Naive thymus-derived CD8-positive, alpha-beta T cell (primary cell): Measurements from ENCODE around the gene TMEM258. TPM values are rescaled to one million over a fixed set of nuclear protein-coding genes. Genes with fewer than 3 reads are reported as not detected.

Experiments
- ATAC-seq, 2 donors: fragments of 150-1000 bp; cut with Tn5 transposase in 1 of 2; sonication (Bioruptor Pico), chemical (Tn5 transposase) in 1 of 2; 1 replicate in 1 of 2; 2 replicates in 1 of 2; pipeline ENCODE4 v1.10.0; 2021; ENCODE audit warnings: mild to moderate bottlenecking in 2 of 2, moderate library complexity in 2 of 2
- POLR2A ChIA-PET: fragments of 350-600 bp; sonication (Branson Sonifier 250); formaldehyde crosslinking; loops from one replicate; lab custom pipeline; 2021; ENCODE audit warnings: antibody characterized with exemption; lab: Charles Lee
- DNase-seq, 10 donors: peaks; one replicate each; pipeline versions ENCODE4 v3.0.0 to v3.0.0-alpha.2; 2020 to 2022
- H3K27ac Mint-ChIP-seq, 10 donors: one replicate each; pipeline ENCODE4 v1.8.0; 2020 to 2022; ENCODE audit warnings: mild to moderate bottlenecking in 10 of 10, mixed read lengths in 10 of 10, moderate library complexity in 4 of 10, inconsistent platforms in 1 of 10
- H3K27me3 Mint-ChIP-seq, 5 donors: one replicate each; pipeline ENCODE4 v1.8.0; 2021 to 2022; ENCODE audit warnings: mixed read lengths in 5 of 5
- H3K36me3 Mint-ChIP-seq, 3 donors: one replicate each; pipeline ENCODE4 v1.8.0; 2020 to 2022; ENCODE audit warnings: mixed read lengths in 3 of 3, mild to moderate bottlenecking in 2 of 3, inconsistent platforms in 1 of 3
- H3K4me1 Mint-ChIP-seq, 4 donors: one replicate each; pipeline ENCODE4 v1.8.0; 2021 to 2022; ENCODE audit warnings: mixed read lengths in 4 of 4
- H3K4me3 Mint-ChIP-seq, 10 donors: one replicate each; pipeline ENCODE4 v1.8.0; 2020 to 2022; ENCODE audit warnings: mild to moderate bottlenecking in 10 of 10, mixed read lengths in 10 of 10, moderate library complexity in 6 of 10, inconsistent platforms in 1 of 10
- H3K9me3 Mint-ChIP-seq, 9 donors: one replicate each; pipeline ENCODE4 v1.8.0; 2020 to 2022; ENCODE audit warnings: mixed read lengths in 9 of 9, mild to moderate bottlenecking in 3 of 9, inconsistent platforms in 1 of 9, moderate library complexity in 1 of 9
- polyA plus RNA-seq, 3 donors: library from polyadenylated mRNA; unstranded; fragments of 300-500 nt; fragmentation: Illumina TruSeq; gene quantifications; one replicate each; pipeline ENCODE4 v1.2.3, GENCODE V29; 2021
- total RNA-seq, 8 experiments: library from RNA in 2 of 8; stranded (reverse) in 2 of 8; gene quantifications; one replicate each; pipeline ENCODE4 v1.2.3 and lab custom pipeline; 2021 to 2026

TMEM258 gene
- total and polyA plus RNA-seq, 5 experiments from 2014 or later: 84.4 to 256 (median 205) TPM

- ATAC-seq: no peak
- H3K27me3 Mint-ChIP-seq: peaks cover 11 to 44% (median 24%) of the 10 kb centered on the region in 5 donors
- H3K4me1 Mint-ChIP-seq: peaks cover 6 to 16% (median 11%) of the 10 kb centered on the region in 4 donors
- no peak for DNase-seq
- H3K9me3 Mint-ChIP-seq: no peaks in the 10 kb centered on the region
- peak overlapping the region in 9 of 10 donors; percentile 26 to 83 (median 59) for H3K4me3 Mint-ChIP-seq
- H3K36me3 Mint-ChIP-seq: no peaks in the 10 kb centered on the region
- peak overlapping the region in 1 of 10 donors; percentile 13 for H3K27ac Mint-ChIP-seq
- POLR2A ChIA-PET: no interaction called here
Measured at GRCh38 chr11:61750631-61751273, 41.6 kb downstream of the TMEM258 start.

- no peaks in the 10 kb centered on the region for H3K9me3 Mint-ChIP-seq
- H3K4me3 Mint-ChIP-seq: no peak overlapping the region
- ATAC-seq (no peak), DNase-seq (no peak)
- no peaks in the 10 kb centered on the region for H3K36me3 Mint-ChIP-seq
- H3K4me1 Mint-ChIP-seq: peaks cover 5 to 13% (median 11%) of the 10 kb centered on the region in 4 donors
- POLR2A ChIA-PET: interaction anchor here (1.6 kb wide), 1 partner anchor 11 kb away, joined by 3 read pairs; no protein-coding TSS in a partner anchor
- H3K27ac Mint-ChIP-seq: no peak overlapping the region
- H3K27me3 Mint-ChIP-seq: peaks cover 11 to 44% (median 24%) of the 10 kb centered on the region in 5 donors
Measured at GRCh38 chr11:61749591-61750217, 42.7 kb downstream of the TMEM258 start.

DNA sequence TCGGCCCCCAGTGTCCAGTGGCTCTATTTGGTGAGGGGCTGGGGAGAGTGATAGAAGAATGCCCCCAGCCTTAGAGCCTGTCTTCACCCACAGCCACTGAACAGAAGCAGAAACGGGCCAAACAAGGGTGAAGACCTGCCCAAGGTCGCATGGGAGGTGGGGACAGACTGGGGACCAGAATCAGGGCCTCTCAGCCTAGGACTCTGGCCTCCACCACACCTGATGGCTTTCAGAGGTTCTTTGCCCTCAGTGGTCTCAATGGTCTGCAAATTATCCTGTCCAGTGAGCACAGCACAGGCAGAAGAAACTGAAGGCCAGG is 44.5 kb downstream of the TMEM258 start:
- no peak overlapping the region for H3K4me3 Mint-ChIP-seq
- no peak for DNase-seq
- H3K9me3 Mint-ChIP-seq: no peaks in the 10 kb centered on the region
- no peaks in the 10 kb centered on the region for H3K36me3 Mint-ChIP-seq
- no peak overlapping the region for H3K27ac Mint-ChIP-seq
- peaks cover 2 to 8% (median 4%) of the 10 kb centered on the region in 4 donors for H3K4me1 Mint-ChIP-seq
- H3K27me3 Mint-ChIP-seq: peaks cover 11 to 34% (median 15%) of the 10 kb centered on the region in 5 donors
- POLR2A ChIA-PET: interaction anchor here (1.6 kb wide), 1 partner anchor 10 kb away, joined by 3 read pairs; no protein-coding TSS in a partner anchor
- no peak for ATAC-seq

DNA sequence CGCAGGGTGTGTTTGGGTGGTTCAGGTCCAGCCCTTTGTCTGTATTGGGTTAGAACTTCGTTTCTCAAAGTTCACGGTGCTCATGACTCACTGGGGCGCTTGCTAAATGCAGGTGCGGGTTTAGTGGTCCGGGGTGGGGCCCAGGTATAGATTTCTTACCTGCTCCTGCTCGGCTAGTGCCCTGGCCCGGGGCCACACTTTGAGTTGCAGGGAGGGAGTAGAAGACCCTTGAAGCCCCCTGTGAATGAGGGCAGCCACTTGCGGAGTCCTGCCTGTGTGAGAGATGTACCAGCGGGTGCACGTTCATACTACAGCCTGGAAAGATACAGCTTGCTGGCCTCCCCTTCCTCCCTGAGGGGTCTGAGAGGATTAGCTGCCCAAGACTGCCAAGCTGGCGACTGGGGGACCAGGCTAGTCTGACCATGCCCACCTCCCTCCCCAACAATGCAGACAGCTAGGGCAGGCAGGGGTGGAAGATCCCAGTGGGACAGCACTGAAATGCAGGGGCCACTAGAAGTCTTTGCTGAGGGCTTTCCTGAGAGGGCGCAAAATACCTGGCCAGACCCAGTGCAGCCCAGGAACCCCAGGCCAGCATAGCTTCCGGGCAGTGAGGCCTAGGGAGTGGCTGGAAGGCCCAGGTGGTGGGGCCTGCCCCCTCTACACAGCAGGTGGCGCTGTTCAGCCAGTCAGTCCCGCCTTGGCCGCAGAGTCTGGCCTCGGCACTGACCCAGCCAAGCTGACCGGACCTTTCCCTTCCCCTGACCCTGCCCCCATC is 45.0 kb downstream of the TMEM258 start:
- no peaks in the 10 kb centered on the region for H3K36me3 Mint-ChIP-seq
- H3K4me1 Mint-ChIP-seq: peaks cover 0 to 8% (median 3%) of the 10 kb centered on the region in 4 donors
- peaks cover 11 to 33% (median 14%) of the 10 kb centered on the region in 5 donors for H3K27me3 Mint-ChIP-seq
- no peak overlapping the region for H3K4me3 Mint-ChIP-seq
- ATAC-seq: no peak
- no peaks in the 10 kb centered on the region for H3K9me3 Mint-ChIP-seq
- H3K27ac Mint-ChIP-seq: no peak overlapping the region
- DNase-seq: peak in 7 of 10 donors; percentile 8 to 43 (median 26)
- POLR2A ChIA-PET: no interaction called here

GRCh38 chr11:61746442-61747191 is 45.8 kb downstream of the TMEM258 start:
- Mint-ChIP-seq H3K9me3 (no peaks in the 10 kb centered on the region), H3K27ac (no peak overlapping the region), H3K36me3 (no peaks in the 10 kb centered on the region), H3K4me1 (peaks cover 0 to 6% (median 0%) of the 10 kb centered on the region in 4 donors), H3K27me3 (peaks cover 9 to 28% (median 14%) of the 10 kb centered on the region in 5 donors), H3K4me3 (no peak overlapping the region)
- POLR2A ChIA-PET: no interaction called here
- ATAC-seq: no peak
- no peak for DNase-seq

GRCh38 chr11:61745781-61746441 is 46.5 kb downstream of the TMEM258 start:
- Mint-ChIP-seq H3K36me3 (no peaks in the 10 kb centered on the region), H3K27ac (no peak overlapping the region), H3K9me3 (no peaks in the 10 kb centered on the region), H3K4me3 (no peak overlapping the region), H3K27me3 (peaks cover 5 to 21% (median 9%) of the 10 kb centered on the region in 5 donors), H3K4me1 (peaks cover 0 to 2% (median 0%) of the 10 kb centered on the region in 4 donors)
- ATAC-seq (no peak), DNase-seq (no peak)
- POLR2A ChIA-PET: no interaction called here

DNA sequence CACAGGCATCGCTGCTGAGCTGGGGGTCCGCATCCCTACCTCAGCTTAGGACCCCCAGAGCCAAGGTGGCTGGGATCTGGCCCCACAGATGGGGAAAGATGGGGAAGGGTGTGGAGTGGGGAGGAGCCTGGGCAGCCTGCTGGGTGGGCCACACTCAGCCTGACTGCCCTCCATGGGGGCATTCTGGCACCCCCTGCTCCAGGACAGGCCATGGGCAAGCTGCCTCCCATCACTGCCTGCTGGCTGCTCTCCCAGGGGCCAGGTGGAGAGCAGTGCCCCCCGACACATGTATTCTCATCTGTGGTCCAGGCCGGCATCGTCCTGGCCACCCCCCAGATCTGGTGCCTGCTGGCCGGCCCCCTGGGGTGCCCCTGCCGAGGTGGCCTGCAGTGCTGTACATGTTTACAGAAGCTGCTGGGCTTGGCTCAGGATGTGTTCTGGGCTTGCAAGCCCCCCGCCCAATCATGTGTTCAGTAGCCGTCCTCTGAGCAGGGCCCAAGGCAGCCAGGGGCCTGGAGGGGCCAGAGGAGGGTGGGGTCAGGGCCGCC is 47.7 kb downstream of the TMEM258 start:
- H3K36me3 Mint-ChIP-seq: no peaks in the 10 kb centered on the region
- DNase-seq (no peak), ATAC-seq (no peak)
- H3K27me3 Mint-ChIP-seq: peaks cover 3 to 12% (median 5%) of the 10 kb centered on the region in 5 donors
- H3K27ac Mint-ChIP-seq: no peak overlapping the region
- H3K4me1 Mint-ChIP-seq: no peaks in the 10 kb centered on the region
- H3K4me3 Mint-ChIP-seq: no peak overlapping the region
- no peaks in the 10 kb centered on the region for H3K9me3 Mint-ChIP-seq
- POLR2A ChIA-PET: no interaction called here

GRCh38 chr11:61744181-61744580 is 48.2 kb downstream of the TMEM258 start:
- DNase-seq: no peak
- no peak for ATAC-seq
- Mint-ChIP-seq H3K27ac (no peak overlapping the region), H3K27me3 (peaks cover 0 to 7% (median 1%) of the 10 kb centered on the region in 5 donors), H3K4me3 (no peak overlapping the region), H3K9me3 (no peaks in the 10 kb centered on the region), H3K36me3 (no peaks in the 10 kb centered on the region), H3K4me1 (no peaks in the 10 kb centered on the region)
- POLR2A ChIA-PET: no interaction called here

DNA sequence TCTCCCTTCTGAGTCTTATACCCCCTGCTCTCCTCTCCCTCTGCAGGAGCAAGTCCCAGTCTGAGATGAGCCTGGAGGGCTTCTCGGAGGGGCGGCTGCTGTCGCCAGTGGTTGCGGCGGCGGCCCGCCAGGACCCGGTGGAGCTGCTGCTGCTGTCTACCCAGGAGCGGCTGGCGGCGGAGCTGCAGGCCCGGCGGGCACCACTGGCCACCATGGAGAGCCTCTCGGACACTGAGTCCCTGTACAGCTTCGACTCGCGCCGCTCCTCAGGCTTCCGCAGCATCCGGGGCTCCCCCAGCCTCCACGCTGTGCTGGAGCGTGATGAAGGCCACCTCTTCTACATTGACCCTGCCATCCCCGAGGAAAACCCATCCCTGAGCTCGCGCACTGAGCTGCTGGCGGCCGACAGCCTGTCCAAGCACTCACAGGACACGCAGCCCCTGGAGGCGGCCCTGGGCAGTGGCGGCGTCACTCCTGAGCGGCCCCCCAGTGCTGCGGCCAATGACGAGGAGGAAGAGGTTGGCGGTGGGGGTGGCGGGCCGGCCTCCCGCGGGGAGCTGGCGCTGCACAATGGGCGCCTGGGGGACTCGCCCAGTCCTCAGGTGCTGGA is 48.8 kb downstream of the TMEM258 start:
- POLR2A ChIA-PET: no interaction called here
- DNase-seq (no peak), ATAC-seq (no peak)
- Mint-ChIP-seq H3K4me1 (no peaks in the 10 kb centered on the region), H3K27ac (no peak overlapping the region), H3K9me3 (no peaks in the 10 kb centered on the region), H3K36me3 (no peaks in the 10 kb centered on the region), H3K27me3 (peaks cover 0 to 6% (median 0%) of the 10 kb centered on the region in 5 donors), H3K4me3 (no peak overlapping the region)

- Mint-ChIP-seq H3K36me3 (no peaks in the 10 kb centered on the region), H3K27me3 (no peaks in the 10 kb centered on the region), H3K9me3 (no peaks in the 10 kb centered on the region), H3K4me3 (no peak overlapping the region), H3K4me1 (no peaks in the 10 kb centered on the region), H3K27ac (no peak overlapping the region)
- ATAC-seq (no peak), DNase-seq (no peak)
- POLR2A ChIA-PET: no interaction called here
Measured at GRCh38 chr11:61742391-61742790, 50.0 kb downstream of the TMEM258 start.

DNA sequence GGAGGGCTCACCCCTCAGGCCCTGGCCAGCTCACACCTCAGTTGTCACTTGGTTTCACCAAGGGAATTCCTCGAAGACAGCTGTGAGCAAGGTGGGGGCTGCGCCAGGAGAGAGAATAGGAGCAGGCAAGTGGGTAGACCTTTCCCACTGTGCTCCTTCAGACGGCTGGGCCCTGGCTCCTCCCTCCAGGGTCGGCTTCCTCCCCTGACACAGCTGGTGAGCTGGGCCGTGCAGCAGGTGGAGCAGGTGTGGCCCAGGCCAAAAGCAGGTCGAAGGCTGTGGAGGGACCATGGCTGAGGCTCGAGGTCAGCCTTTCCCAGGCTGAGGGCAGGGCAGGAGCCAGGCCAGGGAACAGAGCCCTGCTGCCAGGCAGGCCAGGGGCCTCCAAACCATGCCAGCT is 52.4 kb downstream of the TMEM258 start:
- POLR2A ChIA-PET: no interaction called here
- H3K27ac Mint-ChIP-seq: no peak overlapping the region
- no peak for ATAC-seq
- DNase-seq: no peak
- no peaks in the 10 kb centered on the region for H3K4me1 Mint-ChIP-seq
- no peaks in the 10 kb centered on the region for H3K9me3 Mint-ChIP-seq
- no peaks in the 10 kb centered on the region for H3K36me3 Mint-ChIP-seq
- no peaks in the 10 kb centered on the region for H3K27me3 Mint-ChIP-seq
- no peak overlapping the region for H3K4me3 Mint-ChIP-seq
